ENCODE data around the gene RALY.
"Not testable (repeated sequence)": the region's sequence is repeated elsewhere in the genome, so short reads cannot be mapped to it uniquely, and the experiment has no call there.

The RALY gene

GRCh38 chr20:34018166-34018565, 24.5 kb downstream of the RALY start:
- no peak for DNase-seq

- DNase-seq: no peak
These were observed 28.6 kb downstream of the RALY start for GRCh38 chr20:34022151-34022838.

GRCh38 chr20:34022839-34023234, 29.1 kb downstream of the RALY start:
- no peak for DNase-seq

GRCh38 chr20:34023937-34024722, 30.4 kb downstream of the RALY start:
- no peak for DNase-seq

- no peak for DNase-seq
These were observed 31.1 kb downstream of the RALY start for GRCh38 chr20:34024723-34025351.

- DNase-seq: not testable (repeated sequence)
These were observed 34.3 kb downstream of the RALY start for GRCh38 chr20:34028013-34028412.

- no peak for DNase-seq
These were observed 35.7 kb downstream of the RALY start for GRCh38 chr20:34029415-34029814.

DNA sequence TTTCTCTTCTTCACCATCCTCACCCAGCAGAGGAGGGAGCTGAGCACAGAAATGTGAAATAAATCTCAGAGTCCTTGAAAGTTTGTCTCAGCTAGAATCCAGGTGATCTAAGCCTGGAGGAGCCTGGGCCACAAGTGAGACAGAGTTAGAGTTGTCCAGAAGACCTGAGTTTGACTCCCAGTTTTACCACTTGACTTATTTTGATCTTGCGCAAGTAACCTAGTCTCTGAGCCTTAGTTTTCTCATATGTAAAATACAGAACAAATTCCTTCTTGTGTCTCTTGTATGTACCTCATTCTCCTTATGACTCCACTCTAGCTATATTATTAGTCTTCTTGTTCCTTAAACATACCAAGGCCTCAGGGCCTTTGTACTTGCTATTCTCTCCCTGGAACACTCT, 36.7 kb downstream of the RALY start:
- no peak for DNase-seq

DNA sequence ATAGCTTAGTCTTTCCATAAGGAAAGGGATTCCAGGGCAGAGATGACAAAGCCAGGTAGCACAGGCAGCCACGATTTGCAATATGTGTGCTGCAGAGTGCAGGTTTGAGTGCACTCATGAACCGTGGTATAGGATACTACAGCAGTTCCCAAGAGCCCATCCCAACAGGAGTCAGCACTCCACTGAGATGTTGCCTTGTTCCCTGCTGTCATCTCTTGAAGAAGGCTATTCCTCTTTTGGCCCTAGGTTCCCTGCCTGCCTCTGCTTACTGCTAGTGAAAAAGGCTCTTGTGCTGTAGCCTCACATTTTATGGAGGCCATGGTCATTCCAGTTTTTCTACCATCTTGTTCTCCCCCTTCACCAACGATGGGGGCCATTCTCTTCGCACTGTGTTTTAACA, 40.2 kb downstream of the RALY start:
- DNase-seq: no peak

GRCh38 chr20:34037121-34037520, 43.4 kb downstream of the RALY start:
- peak; percentile 60 for DNase-seq

GRCh38 chr20:34037767-34038166, 44.1 kb downstream of the RALY start:
- DNase-seq: no peak

DNA sequence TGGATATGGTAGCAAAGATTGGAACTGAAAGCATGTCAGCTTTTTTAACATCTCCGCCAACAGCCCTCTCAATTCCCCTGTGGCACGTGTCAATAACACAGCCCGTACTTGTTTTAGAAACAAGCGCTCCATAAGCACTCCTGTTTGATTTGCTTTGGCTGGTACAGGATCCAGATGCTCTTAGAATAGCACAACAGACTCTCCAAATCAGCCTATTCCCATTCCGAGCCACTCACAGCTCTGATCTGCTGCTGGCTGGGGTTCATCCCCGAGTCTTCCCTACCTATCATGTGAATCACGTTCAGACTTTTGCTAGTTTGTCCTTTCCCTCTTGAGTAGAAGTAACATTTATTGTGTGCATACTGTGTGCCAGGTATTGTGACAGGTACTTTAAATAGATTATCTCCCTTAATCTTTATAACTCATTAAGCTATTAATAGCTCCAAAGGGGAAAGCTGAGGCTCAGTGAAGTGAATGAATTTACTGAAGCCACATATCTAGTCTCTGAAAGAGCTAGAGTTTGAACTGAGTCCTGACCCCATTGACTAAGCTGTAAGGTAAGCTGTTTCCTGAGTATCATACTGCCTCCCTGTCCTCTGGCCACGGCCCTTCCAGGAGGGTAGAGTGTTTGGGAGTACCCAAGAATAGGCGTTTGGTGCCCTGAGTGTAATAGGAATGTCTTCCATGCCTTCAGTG, 46.7 kb downstream of the RALY start:
- DNase-seq: no peak

DNA sequence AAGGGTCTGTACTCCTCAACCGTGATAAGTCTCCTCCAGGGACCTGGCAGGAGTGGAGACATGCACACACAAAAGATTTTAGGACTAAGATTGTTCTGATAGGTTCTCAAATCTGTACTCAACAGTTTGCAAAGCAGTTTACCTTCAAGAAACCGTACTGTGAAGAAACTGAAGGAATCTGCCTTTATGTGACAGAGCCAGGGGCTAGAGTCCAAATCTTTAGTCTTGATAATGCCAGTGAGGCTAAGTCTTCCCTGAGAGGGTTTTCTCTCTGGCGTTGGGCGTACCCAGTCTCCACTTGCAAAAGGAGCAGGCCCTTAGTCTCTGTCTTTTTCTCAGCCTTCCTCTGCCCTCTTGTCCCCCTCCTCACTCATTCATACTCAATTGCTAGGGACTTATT, 47.5 kb downstream of the RALY start:
- no peak for DNase-seq

DNA sequence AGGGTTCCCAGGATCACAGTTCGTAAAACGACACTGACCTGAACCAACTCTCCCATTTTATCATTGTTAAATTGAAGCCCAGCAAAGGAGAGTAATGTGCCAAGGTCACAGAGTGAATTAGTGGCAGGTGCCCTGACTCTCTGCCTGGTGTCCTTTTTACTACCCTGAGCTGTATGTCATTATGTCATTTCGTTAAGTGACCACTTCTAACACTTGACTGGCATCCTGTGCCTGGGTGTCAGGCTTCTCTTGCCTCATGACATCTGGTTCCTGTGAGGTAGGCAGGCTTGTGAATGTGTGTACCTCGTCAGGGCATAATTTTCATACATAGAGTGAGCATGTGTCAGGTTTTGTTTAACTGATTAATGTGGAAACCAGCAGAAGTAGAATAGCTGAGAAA, 48.6 kb downstream of the RALY start:
- no peak for DNase-seq

DNA sequence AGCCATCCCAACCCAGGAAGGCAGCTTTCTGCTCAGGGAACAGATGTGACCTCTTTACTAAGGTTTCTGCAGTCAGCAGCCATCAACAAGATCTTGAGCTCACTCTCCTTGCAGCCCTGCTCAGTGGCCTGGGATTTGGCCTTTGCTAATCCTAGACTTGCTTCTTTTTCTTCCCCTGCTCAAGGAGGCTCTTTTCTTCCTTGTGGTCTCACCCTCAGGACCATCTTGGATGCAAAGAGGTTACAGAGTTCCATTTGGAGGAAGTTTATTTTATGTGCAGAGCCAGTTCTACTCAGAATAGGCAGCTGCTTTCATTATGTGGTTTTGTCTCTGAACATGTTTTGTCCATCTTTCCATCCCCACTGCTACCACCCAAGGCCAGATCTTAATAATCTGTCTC, 49.3 kb downstream of the RALY start:
- no peak for DNase-seq

GRCh38 chr20:34045294-34045693, 51.6 kb downstream of the RALY start:
- no peak for DNase-seq

DNA sequence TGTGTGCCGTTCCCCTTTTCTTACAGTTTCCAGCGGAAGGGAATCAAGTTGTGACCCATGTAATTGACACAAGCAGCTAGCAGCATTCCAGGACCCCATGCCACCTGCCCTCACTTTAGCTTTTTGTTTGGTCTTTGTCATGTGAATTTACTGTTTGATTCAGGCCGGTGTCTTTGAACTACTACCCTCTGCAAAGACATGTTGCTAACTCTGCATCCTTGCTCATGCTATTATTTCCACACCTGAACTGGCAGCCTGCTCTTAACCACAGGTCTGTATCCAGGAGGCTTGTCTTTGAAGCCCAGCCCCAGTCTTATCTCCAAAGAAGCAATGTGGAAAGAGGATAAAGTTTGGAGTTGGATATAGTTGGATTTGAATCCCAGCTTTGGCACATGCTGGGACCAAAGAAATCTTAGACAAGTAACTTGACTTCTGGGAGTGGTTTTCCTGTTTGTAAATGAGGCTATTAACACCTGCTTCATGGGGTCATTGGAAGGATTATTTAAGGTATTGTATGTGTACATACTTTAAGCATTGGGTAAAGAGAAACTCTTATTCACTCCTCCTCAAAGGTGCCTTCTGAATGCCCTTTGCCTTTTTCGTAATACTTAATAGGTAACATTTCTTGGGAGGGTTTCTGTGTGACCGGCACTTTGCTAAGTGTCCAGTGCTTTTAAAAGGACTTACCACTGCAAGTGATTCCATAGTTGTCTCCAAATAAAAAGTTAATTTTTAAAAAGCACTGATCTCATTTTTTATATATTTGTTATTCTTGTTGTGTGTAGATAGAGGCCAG, 52.4 kb downstream of the RALY start:
- DNase-seq: no peak

- no peak for DNase-seq
These were observed 53.4 kb downstream of the RALY start for GRCh38 chr20:34047010-34047687.

DNA sequence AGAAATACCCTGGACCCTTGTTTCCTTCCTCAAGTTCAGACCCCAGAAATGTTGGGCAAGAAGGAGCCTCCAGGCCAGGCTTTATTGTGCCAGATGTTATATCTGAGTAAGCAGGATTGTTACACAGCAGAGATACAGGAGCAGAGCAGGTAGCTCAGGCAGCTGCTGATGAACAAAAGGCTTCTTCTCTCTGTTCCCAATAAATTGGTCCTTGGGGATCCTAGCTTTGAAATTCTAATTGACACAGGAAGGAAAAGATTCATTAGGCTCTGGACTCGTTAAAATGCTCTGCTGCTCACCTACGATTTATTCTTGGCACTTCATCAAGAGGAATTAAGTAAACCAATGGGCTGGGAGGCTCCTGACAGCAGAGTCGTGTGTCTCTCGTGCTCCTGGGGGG, 54.2 kb downstream of the RALY start:
- DNase-seq: no peak

DNA sequence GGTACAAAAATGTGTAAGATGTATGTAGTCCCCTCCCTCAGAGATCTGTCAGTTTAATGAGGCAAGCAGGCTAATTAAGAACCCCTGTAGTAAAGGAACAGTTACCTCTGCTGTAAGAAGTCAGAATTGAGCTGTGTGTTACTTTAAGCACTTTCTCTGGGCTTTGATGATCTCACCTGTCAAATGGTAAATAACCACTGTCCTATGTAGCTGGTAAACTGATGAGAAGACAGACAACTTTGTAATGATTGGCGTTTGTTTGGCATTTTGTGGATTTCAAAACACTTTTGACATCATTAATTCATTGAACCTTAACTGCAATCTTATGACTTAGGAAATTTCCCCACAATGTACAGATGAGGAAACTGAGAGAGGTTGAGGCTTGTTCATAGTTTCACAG, 55.7 kb downstream of the RALY start:
- DNase-seq: no peak

GRCh38 chr20:34049897-34050695, 56.4 kb downstream of the RALY start:
- DNase-seq: no peak

Data from activated CD8-positive, alpha-beta memory T cell treated with anti-CD3 and anti-CD28 coated beads, Interleukin-2, amount 50 U/mL, for 4 hours (primary cell).